Endometrial microvascular endothelial cells (primary cell): Measurements from ENCODE around the gene CDH12. TPM values are rescaled to one million over a fixed set of nuclear protein-coding genes. Genes with fewer than 3 reads are reported as not detected.

Experiments used
- in situ Hi-C: cut with HindIII; loops from 2 replicates; pipeline ENCODE4 v1.10.0; 2017; ENCODE audit warnings: low sequenced_read_pairs, low pct_unique_long_range_greater_than_20kb; ENCODE audit errors: inconsistent ontology term
- total RNA-seq: library from RNA; depleted of rRNA; stranded (reverse); fragments of >200 nt; gene quantifications from one replicate; pipeline ENCODE4 v1.2.3, GENCODE V29; 2015; ENCODE audit errors: inconsistent ontology term

Gene CDH12
- total RNA-seq, 1 donor from 2014 or later = not detected

GRCh38 chr5:21826884-21827283, 1026.3 kb downstream of the CDH12 start:
- in situ Hi-C loops = no loop called here

DNA sequence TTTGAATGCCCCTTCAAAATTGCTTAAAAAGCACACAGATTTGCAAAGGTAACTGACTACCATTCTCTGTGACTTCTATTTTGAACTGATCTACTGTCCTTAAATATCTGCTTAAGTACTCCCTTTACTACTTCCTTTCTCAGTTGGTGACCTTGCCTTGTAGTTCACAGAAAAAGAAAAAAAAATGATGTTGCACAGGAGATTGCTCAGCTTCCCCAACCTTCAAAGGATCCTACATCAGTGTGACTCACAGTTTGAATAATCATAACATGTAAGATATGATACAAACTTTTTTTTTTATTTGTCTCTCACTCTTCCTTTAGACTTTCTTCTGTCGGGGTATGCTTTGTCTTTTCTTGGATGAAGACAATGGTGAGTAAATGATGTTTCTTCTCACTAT, 1029.6 kb downstream of the CDH12 start:
- in situ Hi-C loops = no loop called here

GRCh38 chr5:21823076-21823574, 1030.0 kb downstream of the CDH12 start:
- in situ Hi-C loops = no loop called here

DNA sequence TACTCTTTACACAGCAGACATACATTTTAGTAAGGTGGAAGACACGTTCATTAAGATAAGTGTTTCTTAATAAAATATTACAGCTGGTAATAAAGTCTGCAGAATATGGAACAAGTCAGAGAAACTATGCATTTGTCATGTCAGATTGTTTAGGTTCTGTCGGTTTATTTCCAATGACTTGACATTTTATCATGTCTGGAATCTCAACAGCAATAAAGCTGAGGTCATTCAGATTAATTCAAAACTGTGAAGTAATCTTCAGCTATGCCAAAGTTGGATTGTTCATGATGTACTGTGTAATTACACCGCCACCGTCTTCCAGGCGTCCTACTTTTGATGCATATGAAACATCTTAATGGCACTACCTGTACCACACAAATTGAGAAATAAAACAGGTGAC, 1032.6 kb downstream of the CDH12 start:
- in situ Hi-C loops = no loop called here

- in situ Hi-C loops = no loop called here
Measured at GRCh38 chr5:21818370-21818720, 1034.8 kb downstream of the CDH12 start.

DNA sequence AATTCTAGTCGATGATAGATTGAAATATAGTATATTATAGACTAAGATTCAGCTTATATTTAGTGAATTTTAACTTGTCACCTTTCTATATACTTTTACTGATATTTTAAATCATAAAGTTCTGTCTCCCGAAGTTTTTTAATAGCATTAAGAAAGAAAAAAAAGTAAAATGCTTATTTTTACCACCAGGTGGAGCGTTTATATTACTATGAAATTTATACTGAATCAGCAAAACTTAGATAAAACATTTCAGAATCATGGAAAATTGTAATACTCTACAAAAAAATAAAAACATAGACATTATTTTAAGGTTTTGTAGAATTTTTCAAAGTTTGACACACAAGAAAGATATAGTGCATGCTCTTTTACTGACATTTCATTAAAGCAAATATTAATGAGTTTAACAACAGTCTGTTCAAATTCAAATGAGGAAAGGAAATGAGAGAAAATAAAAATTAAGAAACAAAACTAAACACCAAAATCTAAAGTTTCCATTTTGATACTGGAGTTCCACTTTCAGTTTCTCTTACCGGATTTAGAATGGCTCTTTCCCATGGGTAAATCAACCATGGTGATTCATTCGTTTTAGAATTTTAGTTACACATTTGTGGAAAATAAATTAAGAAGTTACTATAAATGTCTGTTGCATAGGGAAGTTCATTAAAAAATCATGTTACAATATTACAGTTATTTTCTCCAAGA, 1035.3 kb downstream of the CDH12 start:
- in situ Hi-C loops = no loop called here

GRCh38 chr5:21810737-21811316, 1042.3 kb downstream of the CDH12 start:
- in situ Hi-C loops = no loop called here

DNA sequence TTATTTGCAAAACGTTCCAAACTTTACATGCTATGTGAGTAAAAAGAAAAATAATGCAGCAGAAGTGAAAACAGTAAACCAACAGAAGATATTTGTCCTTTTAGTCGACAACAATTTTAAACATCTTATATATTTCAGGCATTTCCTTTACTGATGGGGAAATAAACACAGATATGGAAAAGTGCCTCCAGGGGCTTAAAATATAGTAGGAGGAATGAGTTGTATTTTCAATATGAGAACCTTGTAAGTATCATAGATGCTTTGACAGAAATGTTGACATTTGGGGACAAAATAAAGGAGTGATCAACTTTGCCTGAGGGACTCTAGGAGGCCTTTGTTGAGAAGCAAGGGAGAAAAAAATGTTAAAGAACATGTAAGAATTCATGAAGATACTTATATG, 1043.5 kb downstream of the CDH12 start:
- in situ Hi-C loops = no loop called here

DNA sequence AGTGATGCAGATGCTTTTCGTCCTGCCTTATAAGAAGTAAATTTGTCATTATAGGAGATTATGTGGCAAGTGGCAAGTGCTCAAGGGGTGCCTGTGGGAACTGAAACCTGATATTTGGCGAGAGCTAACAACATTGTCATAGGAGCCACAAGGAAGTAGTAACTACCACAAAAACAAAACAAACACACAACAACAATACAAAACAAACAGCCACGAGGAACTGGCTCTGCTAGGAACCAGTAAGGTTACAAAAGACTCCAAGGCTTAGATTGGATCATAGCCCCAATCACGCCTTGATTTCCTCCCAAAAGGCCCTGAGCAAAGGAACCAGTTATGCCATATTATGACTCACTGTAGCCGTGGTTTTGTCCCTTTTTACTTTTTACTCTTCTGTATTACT, 1045.2 kb downstream of the CDH12 start:
- in situ Hi-C loops = no loop called here

DNA sequence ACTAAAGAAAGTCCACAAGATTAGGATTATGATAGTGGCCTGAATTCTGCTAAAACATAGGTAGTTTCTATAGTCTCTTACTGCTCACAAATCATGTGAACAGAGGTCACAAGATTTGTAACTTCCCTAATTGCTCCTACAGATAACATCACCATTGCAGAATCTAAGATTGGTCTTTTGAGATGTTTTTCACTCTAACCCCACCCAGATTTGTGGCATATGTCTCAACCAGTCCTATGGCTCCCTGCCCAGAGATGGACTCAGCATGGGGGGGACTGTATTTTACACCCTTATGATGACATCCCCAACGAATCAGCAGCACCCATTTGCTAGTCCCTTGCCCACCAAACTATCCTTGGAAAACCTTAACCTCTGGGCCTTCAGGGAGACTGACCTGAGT, 1046.2 kb downstream of the CDH12 start:
- in situ Hi-C loops = no loop called here

DNA sequence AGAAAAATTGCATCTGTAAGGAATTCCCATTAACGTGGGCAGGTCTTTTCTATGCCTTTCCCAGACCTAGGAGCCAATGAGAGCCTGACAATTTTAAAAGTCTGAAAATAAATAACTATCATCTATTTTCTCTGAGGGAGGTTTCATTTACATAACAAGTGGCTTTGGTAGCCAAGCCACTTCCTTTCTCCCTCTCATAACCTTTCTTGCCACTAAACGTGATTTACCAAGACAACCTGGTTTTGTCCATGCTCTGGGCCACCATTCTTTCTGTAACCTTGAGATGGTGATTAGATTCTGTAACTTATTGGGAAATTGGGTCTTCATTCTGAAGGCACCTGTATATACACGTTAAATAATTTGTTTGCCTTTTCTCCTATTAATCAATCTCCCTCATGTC, 1046.9 kb downstream of the CDH12 start:
- in situ Hi-C loops = no loop called here

- in situ Hi-C loops = no loop called here
Measured at GRCh38 chr5:21802869-21803490, 1050.2 kb downstream of the CDH12 start.

- in situ Hi-C loops = no loop called here
Measured at GRCh38 chr5:21802100-21802499, 1051.0 kb downstream of the CDH12 start.

DNA sequence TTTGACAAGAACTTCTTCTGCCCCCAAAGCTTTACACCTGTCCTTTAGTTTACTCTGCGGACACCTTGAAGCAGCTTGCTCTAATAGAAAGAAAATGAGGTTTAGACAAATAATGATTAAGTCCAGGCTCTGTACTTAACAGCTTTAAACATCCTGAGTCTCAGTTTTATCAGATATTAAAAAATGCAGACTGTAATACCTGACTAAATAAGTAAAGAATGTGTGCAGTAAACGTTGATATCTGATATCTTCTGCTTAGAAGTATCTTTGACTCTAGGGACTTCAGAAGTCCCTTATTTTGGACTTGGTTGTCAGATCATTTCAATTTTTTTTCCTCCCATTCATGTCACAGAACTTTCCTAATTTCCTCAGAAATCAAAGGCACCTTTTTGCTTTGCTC, 1060.4 kb downstream of the CDH12 start:
- in situ Hi-C loops = no loop called here

- in situ Hi-C loops = no loop called here
Measured at GRCh38 chr5:21791304-21791703, 1061.8 kb downstream of the CDH12 start.

DNA sequence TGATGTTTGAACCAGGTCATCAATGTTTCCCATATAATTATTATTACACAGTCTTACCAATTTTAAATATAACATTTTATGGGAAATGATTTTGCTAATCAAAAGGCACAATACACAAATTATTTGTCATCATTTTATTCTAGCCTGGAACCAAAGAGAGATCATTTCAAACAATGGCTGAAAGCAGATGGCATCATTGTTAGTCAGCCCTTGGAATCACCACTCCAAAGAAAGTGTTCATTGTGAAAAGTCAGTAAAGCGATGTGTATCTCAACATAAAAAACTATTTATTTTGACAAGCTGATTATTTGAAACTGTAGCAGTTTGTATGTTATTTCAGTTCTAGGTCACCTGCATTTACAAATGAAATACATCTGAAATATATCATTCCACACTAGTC, 1068.7 kb downstream of the CDH12 start:
- in situ Hi-C loops = no loop called here

GRCh38 chr5:21783074-21783679, 1070.0 kb downstream of the CDH12 start:
- in situ Hi-C loops = no loop called here

DNA sequence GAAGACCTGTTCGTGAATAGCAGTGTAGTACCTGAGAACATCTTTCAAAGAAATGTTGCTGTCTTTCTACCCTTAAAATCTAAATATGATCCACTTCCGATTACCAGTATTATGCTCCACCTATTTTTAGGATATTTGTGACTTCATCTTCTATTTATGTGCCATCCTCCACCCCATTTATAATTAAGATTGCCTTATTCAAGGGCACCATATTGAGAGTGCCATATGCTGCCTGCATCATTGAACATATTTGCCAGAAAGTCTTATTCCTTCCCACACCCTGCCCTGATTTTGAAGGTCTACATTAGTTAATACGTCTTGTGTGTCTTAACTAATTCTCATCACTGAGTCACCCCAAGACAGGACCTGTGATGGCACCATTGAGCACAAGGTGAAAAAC, 1076.7 kb downstream of the CDH12 start:
- in situ Hi-C loops = no loop called here

- in situ Hi-C loops = no loop called here
Measured at GRCh38 chr5:21774801-21775200, 1078.3 kb downstream of the CDH12 start.

DNA sequence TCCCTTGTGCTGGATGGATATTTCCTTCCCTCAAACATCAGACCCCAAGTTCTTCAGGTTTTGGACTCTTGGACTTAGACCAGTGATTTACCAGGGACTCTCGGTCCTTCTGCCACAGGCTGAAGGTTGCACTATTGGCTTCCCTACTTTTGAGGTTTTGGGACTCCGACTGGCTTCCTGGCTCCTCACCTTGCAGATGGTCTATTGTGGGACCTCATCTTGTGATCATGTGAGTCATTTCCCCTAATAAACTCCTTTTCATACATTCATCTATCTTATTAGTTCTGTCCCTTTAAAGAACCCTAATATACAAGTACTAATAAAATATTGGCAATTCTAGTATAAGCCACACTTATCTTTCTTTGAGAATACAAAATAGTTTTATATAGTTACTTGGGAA, 1078.9 kb downstream of the CDH12 start:
- in situ Hi-C loops = no loop called here
